Thoracic aorta (tissue), 2 donors: ENCODE results near the gene PQBP1. TPM values are rescaled to one million over a fixed set of nuclear protein-coding genes. Genes with fewer than 3 reads are reported as not detected.

ENCODE experiments used
- ATAC-seq: fragments of 150-250 bp; one replicate; pipeline ENCODE4 v1.8.0; 2017; ENCODE audit warnings: low read depth; ENCODE audit not compliant: insufficient number of reproducible peaks, low FRiP score
- DNase-seq: peaks from one replicate; pipeline ENCODE4 v3.0.0-alpha.2; 2020; ENCODE audit warnings: low spot score
- H3K27ac ChIP-seq, 2 donors: fragments of 200-600 bp; sonication (generic); 1 replicate in 1 of 2; 2 replicates in 1 of 2; pipeline ENCODE4 v1.5.1; 2016; ENCODE audit warnings: mild to moderate bottlenecking in 2 of 2, moderate library complexity in 2 of 2
- H3K27me3 ChIP-seq: fragments of 200-600 bp; sonication (generic); replicated peaks from 2 replicates; pipeline ENCODE4 v1.6.0; 2016; ENCODE audit warnings: mild to moderate bottlenecking; ENCODE audit not compliant: insufficient read depth
- H3K36me3 ChIP-seq: fragments of 200-600 bp; sonication (generic); one replicate; pipeline ENCODE4 v1.5.1; 2016
- H3K4me1 ChIP-seq, 2 donors: fragments of 200-600 bp; sonication (generic); 1 replicate in 1 of 2; 2 replicates in 1 of 2; pipeline versions ENCODE4 v1.5.1 to v1.6.0; 2016; ENCODE audit warnings: low read depth in 2 of 2, mild to moderate bottlenecking in 1 of 2; ENCODE audit not compliant: control insufficient read depth in 1 of 2
- H3K4me3 ChIP-seq: fragments of 200-600 bp; sonication (generic); 2 replicates; pipeline ENCODE4 v1.5.1; 2016; ENCODE audit warnings: mild to moderate bottlenecking
- H3K9me3 ChIP-seq: fragments of 200-600 bp; sonication (generic); 2 replicates; pipeline ENCODE4 v1.5.1; 2016
- CTCF ChIP-seq: fragments of 200-600 bp; sonication (generic); IDR thresholded peaks from one replicate; pipeline ENCODE4 v1.5.1; 2019; ENCODE audit warnings: antibody characterized with exemption
- total RNA-seq, 2 donors: library from RNA; depleted of rRNA; stranded (reverse); fragments of >200 nt; gene quantifications; one replicate each; pipeline versions ENCODE4 v1.1.0 to v1.2.3, GENCODE V29; 2016

The PQBP1 gene
- total RNA-seq, 2 donors from 2014 or later, result 37.5 to 60.2 TPM

- peak overlapping the region; percentile 82 to 91 for H3K27ac ChIP-seq
- H3K4me1 ChIP-seq, result peaks cover 0 to 5% of the 10 kb centered on the region in 2 donors
- H3K4me3 ChIP-seq, result peak overlapping the region; percentile 82
- no peaks in the 10 kb centered on the region for H3K9me3 ChIP-seq
- no peaks in the 10 kb centered on the region for H3K27me3 ChIP-seq
- DNase-seq (no peak), ATAC-seq (peak; percentile 8)
- H3K36me3 ChIP-seq, result peaks cover 17% of the 10 kb centered on the region
- no peak for TF ChIP-seq CTCF
Observed at GRCh38 chrX:48919360-48919841, 21.7 kb downstream of the PQBP1 start.

- no peak for ATAC-seq
- no peaks in the 10 kb centered on the region for H3K27me3 ChIP-seq
- peaks cover 17% of the 10 kb centered on the region for H3K36me3 ChIP-seq
- H3K9me3 ChIP-seq, result no peaks in the 10 kb centered on the region
- DNase-seq, result no peak
- H3K4me1 ChIP-seq, result peaks cover 0 to 5% of the 10 kb centered on the region in 2 donors
- peak overlapping the region in 1 of 2 donors; percentile 91 for H3K27ac ChIP-seq
- no peak for TF ChIP-seq CTCF
- no peak overlapping the region for H3K4me3 ChIP-seq
Observed at GRCh38 chrX:48919947-48920717, 22.4 kb downstream of the PQBP1 start.

GRCh38 chrX:48920718-48921104 is 23.0 kb downstream of the PQBP1 start:
- no peak for ATAC-seq
- Histone ChIP-seq H3K9me3 (no peaks in the 10 kb centered on the region), H3K4me1 (peaks cover 0 to 5% of the 10 kb centered on the region in 2 donors), H3K36me3 (peaks cover 21% of the 10 kb centered on the region), H3K27ac (no peak overlapping the region), H3K4me3 (no peak overlapping the region), H3K27me3 (no peaks in the 10 kb centered on the region)
- no peak for DNase-seq
- no peak for TF ChIP-seq CTCF

GRCh38 chrX:48923771-48924170 is 26.0 kb downstream of the PQBP1 start:
- Histone ChIP-seq H3K4me1 (no peaks in the 10 kb centered on the region), H3K4me3 (no peak overlapping the region), H3K27me3 (no peaks in the 10 kb centered on the region), H3K9me3 (no peaks in the 10 kb centered on the region), H3K36me3 (peaks cover 24% of the 10 kb centered on the region), H3K27ac (no peak overlapping the region)
- DNase-seq (no peak), ATAC-seq (no peak)
- no peak for TF ChIP-seq CTCF

- H3K4me1 ChIP-seq, result no peaks in the 10 kb centered on the region
- H3K27ac ChIP-seq, result no peak overlapping the region
- H3K4me3 ChIP-seq, result no peak overlapping the region
- DNase-seq (no peak), ATAC-seq (no peak)
- peaks cover 24% of the 10 kb centered on the region for H3K36me3 ChIP-seq
- no peaks in the 10 kb centered on the region for H3K9me3 ChIP-seq
- no peak for TF ChIP-seq CTCF
- no peaks in the 10 kb centered on the region for H3K27me3 ChIP-seq
Observed at GRCh38 chrX:48924270-48924669, 26.5 kb downstream of the PQBP1 start.
